A549 (cell line): ENCODE measurements around the gene ZNF362.

ENCODE experiments used
- CBX8 ChIP-seq: fragments of 200-600 bp; sonication (generic); IDR thresholded peaks from 2 replicates; pipeline ENCODE4 v1.6.1; 2016
- HDAC2 ChIP-seq: fragments of 200-600 bp; sonication (generic); IDR thresholded peaks from 2 replicates; pipeline ENCODE4 v1.6.1; 2016
- HOXA7 ChIP-seq: fragments of 250-450 bp; sonication (Bioruptor Pico); IDR thresholded peaks from 2 replicates; pipeline ENCODE4 v1.5.0; 2020; ENCODE audit warnings: mild to moderate bottlenecking, moderate library complexity
- POLR2A ChIP-seq: IDR thresholded peaks from 2 replicates; pipeline ENCODE4 v1.6.1; 2012; ENCODE audit warnings: mild to moderate bottlenecking, low read length
- POLR2AphosphoS2 ChIP-seq: conservative IDR thresholded peaks from 2 replicates; pipeline ENCODE4 v1.6.1; 2012; ENCODE audit warnings: low read length, improper control_type of control experiment, inconsistent platforms
- RAD21 ChIP-seq, 2 experiments: fragments of >200 bp in 1 of 2; sonication (Bioruptor Twin) in 1 of 2; formaldehyde crosslinking in 1 of 2; IDR thresholded peaks in 1 of 2; conservative IDR thresholded peaks in 1 of 2; 2 replicates in 1 of 2; 3 replicates in 1 of 2; pipeline ENCODE4 v1.6.1; 2012 to 2018; ENCODE audit warnings: inconsistent platforms in 1 of 2
- SMC3 ChIP-seq: fragments of >200 bp; sonication (Bioruptor Twin); formaldehyde crosslinking; IDR thresholded peaks from 3 replicates; pipeline ENCODE4 v1.6.1; 2018; ENCODE audit warnings: inconsistent platforms
- ZFP36 ChIP-seq: fragments of 450-650 bp; IDR thresholded peaks from 2 replicates; pipeline ENCODE4 v1.6.1; 2014; ENCODE audit warnings: borderline replicate concordance; ENCODE audit not compliant: partially characterized antibody
- TF ChIP-seq, protein P1 (sequence below): fragments of >200 bp; sonication (Bioruptor Twin); formaldehyde crosslinking; IDR thresholded peaks from 3 replicates; pipeline ENCODE4 v1.5.1; 2016
- TF ChIP-seq, protein P2 (sequence below): fragments of 200-600 bp; sonication (generic); IDR thresholded peaks from 2 replicates; pipeline ENCODE4 v1.6.1; 2016; ENCODE audit warnings: antibody characterized with exemption, mild to moderate bottlenecking, moderate library complexity
- TF ChIP-seq, protein P3 (sequence below): IDR thresholded peaks from 2 replicates; pipeline ENCODE4 v1.6.1; 2012

DNA sequence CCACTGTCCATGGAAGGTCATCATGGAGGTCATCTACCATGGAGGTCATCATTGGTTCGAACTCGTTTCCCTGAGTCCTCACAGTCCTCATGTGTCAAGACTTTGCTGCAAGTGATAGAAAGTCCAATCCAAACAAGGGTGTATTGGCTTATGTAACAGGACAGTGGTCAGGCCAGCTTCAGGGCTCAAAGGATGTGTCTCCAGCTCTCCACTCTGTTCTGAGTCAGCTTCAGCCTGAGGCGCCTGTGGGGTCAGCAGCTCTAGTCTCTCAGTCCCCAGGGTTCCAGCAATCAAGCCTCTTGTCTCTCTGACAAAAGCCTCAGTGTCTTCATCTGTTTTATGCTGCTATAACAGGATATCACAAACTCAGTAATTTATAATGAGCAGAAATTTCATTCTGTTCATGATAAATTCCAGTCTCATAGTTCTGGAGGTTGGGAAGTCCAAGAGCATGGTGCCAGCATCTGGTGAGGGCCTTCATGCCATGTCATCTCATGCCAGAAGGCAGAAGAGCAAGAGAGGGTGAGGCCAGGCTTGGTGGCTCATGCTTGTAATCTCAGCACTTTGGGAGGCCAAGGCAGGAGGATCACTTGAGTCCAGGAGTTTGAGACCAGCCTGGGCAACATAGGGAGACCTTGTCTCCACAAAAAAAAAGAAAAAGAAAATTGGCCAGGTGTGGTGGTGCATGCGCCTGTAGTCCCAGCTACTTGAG is 45.1 kb downstream of the ZNF362 start:
- TF ChIP-seq POLR2A (no peak), SMC3 (no peak), CBX8 (no peak), POLR2AphosphoS2 (no peak), HDAC2 (no peak), RAD21 (conservative IDR thresholded peaks at IDR 0.05 in 1 of 2, IDR thresholded peaks at IDR 0.05 in 1 of 2) (no peak), ZFP36 (no peak), HOXA7 (CRISPR knock-in tag) (no peak)
- TF ChIP-seq, protein P1, sequence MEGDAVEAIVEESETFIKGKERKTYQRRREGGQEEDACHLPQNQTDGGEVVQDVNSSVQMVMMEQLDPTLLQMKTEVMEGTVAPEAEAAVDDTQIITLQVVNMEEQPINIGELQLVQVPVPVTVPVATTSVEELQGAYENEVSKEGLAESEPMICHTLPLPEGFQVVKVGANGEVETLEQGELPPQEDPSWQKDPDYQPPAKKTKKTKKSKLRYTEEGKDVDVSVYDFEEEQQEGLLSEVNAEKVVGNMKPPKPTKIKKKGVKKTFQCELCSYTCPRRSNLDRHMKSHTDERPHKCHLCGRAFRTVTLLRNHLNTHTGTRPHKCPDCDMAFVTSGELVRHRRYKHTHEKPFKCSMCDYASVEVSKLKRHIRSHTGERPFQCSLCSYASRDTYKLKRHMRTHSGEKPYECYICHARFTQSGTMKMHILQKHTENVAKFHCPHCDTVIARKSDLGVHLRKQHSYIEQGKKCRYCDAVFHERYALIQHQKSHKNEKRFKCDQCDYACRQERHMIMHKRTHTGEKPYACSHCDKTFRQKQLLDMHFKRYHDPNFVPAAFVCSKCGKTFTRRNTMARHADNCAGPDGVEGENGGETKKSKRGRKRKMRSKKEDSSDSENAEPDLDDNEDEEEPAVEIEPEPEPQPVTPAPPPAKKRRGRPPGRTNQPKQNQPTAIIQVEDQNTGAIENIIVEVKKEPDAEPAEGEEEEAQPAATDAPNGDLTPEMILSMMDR: no peak
- TF ChIP-seq, protein P2, sequence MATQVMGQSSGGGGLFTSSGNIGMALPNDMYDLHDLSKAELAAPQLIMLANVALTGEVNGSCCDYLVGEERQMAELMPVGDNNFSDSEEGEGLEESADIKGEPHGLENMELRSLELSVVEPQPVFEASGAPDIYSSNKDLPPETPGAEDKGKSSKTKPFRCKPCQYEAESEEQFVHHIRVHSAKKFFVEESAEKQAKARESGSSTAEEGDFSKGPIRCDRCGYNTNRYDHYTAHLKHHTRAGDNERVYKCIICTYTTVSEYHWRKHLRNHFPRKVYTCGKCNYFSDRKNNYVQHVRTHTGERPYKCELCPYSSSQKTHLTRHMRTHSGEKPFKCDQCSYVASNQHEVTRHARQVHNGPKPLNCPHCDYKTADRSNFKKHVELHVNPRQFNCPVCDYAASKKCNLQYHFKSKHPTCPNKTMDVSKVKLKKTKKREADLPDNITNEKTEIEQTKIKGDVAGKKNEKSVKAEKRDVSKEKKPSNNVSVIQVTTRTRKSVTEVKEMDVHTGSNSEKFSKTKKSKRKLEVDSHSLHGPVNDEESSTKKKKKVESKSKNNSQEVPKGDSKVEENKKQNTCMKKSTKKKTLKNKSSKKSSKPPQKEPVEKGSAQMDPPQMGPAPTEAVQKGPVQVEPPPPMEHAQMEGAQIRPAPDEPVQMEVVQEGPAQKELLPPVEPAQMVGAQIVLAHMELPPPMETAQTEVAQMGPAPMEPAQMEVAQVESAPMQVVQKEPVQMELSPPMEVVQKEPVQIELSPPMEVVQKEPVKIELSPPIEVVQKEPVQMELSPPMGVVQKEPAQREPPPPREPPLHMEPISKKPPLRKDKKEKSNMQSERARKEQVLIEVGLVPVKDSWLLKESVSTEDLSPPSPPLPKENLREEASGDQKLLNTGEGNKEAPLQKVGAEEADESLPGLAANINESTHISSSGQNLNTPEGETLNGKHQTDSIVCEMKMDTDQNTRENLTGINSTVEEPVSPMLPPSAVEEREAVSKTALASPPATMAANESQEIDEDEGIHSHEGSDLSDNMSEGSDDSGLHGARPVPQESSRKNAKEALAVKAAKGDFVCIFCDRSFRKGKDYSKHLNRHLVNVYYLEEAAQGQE: no peak
- TF ChIP-seq, protein P3, sequence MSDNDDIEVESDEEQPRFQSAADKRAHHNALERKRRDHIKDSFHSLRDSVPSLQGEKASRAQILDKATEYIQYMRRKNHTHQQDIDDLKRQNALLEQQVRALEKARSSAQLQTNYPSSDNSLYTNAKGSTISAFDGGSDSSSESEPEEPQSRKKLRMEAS: no peak
